Measurements from ENCODE around the gene DEFB128.

- no peak for TF ChIP-seq CTCF (IDR thresholded peaks at IDR 0.05; ENCODE audit: insufficient read depth, low read length, poor library complexity, severe bottlenecking)
- TF ChIP-seq EZH2phosphoT487 (conservative IDR thresholded peaks at IDR 0.05; ENCODE audit: low read length) = no peak
These were observed 20.6 kb downstream of the DEFB128 start for GRCh38 chr20:168876-169275.

All from SU-DHL-6 (cell line).